ENCODE measurements around the gene CDK5.

CDK5 gene

GRCh38 chr7:151010037-151010306 lies 47.7 kb downstream of the CDK5 start:
- TF ChIP-seq, protein P1, sequence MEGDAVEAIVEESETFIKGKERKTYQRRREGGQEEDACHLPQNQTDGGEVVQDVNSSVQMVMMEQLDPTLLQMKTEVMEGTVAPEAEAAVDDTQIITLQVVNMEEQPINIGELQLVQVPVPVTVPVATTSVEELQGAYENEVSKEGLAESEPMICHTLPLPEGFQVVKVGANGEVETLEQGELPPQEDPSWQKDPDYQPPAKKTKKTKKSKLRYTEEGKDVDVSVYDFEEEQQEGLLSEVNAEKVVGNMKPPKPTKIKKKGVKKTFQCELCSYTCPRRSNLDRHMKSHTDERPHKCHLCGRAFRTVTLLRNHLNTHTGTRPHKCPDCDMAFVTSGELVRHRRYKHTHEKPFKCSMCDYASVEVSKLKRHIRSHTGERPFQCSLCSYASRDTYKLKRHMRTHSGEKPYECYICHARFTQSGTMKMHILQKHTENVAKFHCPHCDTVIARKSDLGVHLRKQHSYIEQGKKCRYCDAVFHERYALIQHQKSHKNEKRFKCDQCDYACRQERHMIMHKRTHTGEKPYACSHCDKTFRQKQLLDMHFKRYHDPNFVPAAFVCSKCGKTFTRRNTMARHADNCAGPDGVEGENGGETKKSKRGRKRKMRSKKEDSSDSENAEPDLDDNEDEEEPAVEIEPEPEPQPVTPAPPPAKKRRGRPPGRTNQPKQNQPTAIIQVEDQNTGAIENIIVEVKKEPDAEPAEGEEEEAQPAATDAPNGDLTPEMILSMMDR (IDR thresholded peaks at IDR 0.05), result no peak

- TF ChIP-seq, protein P1 (IDR thresholded peaks at IDR 0.05), result no peak
Observed at GRCh38 chr7:151009327-151010036, 48.2 kb downstream of the CDK5 start.

DNA sequence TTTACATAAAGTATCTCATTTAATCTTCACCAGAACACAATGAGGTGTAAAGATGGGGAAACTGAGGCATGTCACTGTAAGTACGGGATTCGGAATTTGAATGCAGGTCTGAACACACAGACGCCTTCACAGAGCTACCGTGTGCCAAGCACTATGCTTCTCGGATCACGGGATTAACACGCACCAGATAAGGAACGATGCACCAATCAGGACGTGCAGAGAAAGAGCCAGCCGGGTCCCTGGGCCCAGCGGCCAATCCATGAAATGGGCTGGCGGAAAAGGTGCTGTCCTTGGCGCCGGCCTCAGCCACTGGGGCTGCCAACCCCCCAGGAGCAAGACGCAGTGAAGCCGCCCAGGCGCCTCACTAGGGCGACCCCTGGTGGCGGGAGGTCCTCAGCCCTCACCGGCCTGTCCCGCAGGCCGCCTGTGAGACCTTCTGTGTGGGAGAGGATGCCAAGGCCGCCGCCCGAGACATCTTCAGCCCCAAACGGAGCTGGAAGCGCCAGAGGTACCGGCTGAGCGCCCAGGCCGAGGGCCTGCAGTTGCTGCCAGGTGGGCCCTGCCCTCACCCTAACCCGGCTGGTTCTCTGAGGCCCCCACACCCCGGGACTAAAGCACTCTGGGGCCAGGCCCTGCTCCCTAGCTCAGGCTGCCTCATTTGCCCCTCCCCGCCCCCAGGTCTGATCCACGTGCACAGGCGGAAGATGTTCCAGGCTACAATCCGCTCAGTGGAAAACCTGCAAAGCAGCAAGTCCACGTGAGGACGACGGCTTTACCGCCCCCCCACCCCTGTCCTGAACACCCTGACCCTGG lies 49.0 kb downstream of the CDK5 start:
- TF ChIP-seq, protein P1 (IDR thresholded peaks at IDR 0.05), result peak; percentile 48

DNA sequence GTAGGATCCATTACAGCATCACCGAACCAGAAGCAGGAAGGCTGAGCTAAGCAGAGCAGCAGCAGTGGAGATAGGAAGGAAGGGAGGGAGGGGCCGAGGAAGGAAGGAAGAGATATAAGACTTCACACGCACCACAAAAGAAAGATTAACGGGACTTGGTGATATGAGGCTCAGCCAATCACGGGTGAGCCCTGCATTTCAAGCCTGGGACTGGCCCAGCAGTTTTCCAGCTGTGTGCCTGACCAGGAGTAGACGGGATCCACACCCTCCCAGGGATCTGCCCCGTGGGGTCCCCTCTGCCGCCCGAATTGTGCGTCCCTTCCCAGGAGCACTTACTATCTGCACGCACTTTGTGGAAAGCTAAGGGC lies 49.6 kb downstream of the CDK5 start:
- TF ChIP-seq, protein P1 (IDR thresholded peaks at IDR 0.05), result no peak

- TF ChIP-seq, protein P1 (IDR thresholded peaks at IDR 0.05), result no peak
Observed at GRCh38 chr7:151007469-151007898, 50.2 kb downstream of the CDK5 start.

DNA sequence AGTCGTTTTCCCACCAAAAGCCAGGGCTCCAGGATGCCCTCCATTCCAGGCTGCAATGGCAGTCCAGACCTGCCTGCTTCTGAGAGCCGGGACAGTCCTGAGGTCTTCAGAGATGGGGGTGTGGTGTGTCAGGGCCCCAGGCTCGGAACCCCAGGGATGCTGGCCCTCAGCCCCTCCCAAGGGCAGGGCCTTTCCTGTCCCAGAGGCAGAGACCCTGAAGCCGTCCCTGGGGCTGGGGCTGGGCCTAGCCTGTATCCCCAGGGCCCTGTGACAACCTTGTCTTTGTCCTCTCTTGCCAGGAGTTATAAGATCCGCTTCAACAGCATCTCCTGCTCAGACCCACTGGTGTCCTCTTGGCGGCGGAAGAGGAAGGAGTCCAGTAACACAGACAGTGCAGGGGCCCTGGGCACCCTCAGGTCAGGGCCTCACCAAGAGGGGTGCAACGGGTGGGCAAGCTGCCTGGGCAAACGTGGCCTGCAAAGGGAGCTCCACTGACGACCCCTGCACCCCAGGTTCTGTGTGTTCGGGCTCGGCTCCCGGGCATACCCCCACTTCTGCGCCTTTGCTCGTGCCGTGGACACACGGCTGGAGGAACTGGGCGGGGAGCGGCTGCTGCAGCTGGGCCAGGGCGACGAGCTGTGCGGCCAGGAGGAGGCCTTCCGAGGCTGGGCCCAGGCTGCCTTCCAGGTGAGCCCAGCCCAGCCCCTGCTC lies 51.0 kb downstream of the CDK5 start:
- TF ChIP-seq, protein P1 (IDR thresholded peaks at IDR 0.05), result no peak

DNA sequence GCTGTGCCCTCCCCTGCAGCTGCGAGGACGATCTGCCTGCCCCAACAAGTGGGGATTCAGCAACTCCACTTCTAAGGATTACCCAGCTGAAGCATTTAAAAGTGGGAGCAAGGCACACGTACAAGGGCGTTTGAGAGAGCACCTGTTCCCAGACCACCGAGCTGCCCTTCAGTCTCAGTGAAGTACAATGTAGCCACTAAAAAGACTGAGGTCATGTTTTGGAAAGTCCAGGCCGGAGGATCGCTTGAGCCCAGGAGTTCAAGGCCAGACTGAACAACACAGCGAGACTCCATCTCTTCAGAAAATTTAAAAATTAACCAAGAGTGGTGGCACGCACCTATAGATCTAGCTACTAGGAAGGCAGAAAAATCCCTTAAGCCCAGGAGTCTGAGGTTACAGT lies 52.1 kb downstream of the CDK5 start:
- TF ChIP-seq, protein P1 (IDR thresholded peaks at IDR 0.05), result no peak

All from LNCAP (cell line).